ENCODE measurements around the gene FUT9. TPM values are rescaled to one million over a fixed set of nuclear protein-coding genes. Genes with fewer than 3 reads are reported as not detected.

Gene FUT9
- total RNA-seq, 1 experiment from 2014 or later, result 0.04 TPM

- ATAC-seq (no peak), DNase-seq (no peak)
- Histone ChIP-seq H3K9me2 (replicated peaks; ENCODE audit: low read length) (no peaks in the 10 kb centered on the region), H3K9ac (ENCODE audit: low read length) (no peak overlapping the region), H3K36me3 (ENCODE audit: low read depth, low read length) (no peaks in the 10 kb centered on the region), H3K9me3 (ENCODE audit: low read length) (no peaks in the 10 kb centered on the region), H3F3A (ENCODE audit: low read length, unreplicated experiment) (no peaks in the 10 kb centered on the region), H3K4me2 (ENCODE audit: low read length) (no peak overlapping the region), H3K27me3 (ENCODE audit: low read length) (no peaks in the 10 kb centered on the region), H4K20me1 (ENCODE audit: low read length) (no peaks in the 10 kb centered on the region), H2AFZ (ENCODE audit: low read length) (no peak overlapping the region), H3K79me2 (ENCODE audit: low read length) (no peaks in the 10 kb centered on the region), H3K4me3 (ENCODE audit: low read length) (no peak overlapping the region), H3K27ac (ENCODE audit: low read length) (no peak overlapping the region), H3K4me1 (ENCODE audit: insufficient read depth, low read length) (no peaks in the 10 kb centered on the region)
- TF ChIP-seq CTCF (conservative IDR thresholded peaks at IDR 0.05; ENCODE audit: low read depth, low read length), result no peak
- no peak for TF ChIP-seq EZH2 (IDR thresholded peaks at IDR 0.05; ENCODE audit: low read length, unreplicated experiment)
- TF ChIP-seq EZH2phosphoT487 (IDR thresholded peaks at IDR 0.05; ENCODE audit: borderline replicate concordance, low read length), result no peak
- ChIA-PET CTCF (no interaction called here), POLR2A (ENCODE audit: unreplicated experiment) (no interaction called here)
- no TSS peak for BruUV-seq (replicated peaks)
- intact Hi-C loops (cut with micrococcal nuclease), result no loop called here
Measured at GRCh38 chr6:96152114-96152708, 136.4 kb downstream of the FUT9 start.

- Histone ChIP-seq H3K79me2 (ENCODE audit: low read length) (no peaks in the 10 kb centered on the region), H3K9ac (ENCODE audit: low read length) (no peak overlapping the region), H3K9me2 (replicated peaks; ENCODE audit: low read length) (no peaks in the 10 kb centered on the region), H3K4me1 (ENCODE audit: insufficient read depth, low read length) (no peaks in the 10 kb centered on the region), H2AFZ (ENCODE audit: low read length) (no peak overlapping the region), H3K27ac (ENCODE audit: low read length) (no peak overlapping the region), H3K36me3 (ENCODE audit: low read depth, low read length) (no peaks in the 10 kb centered on the region), H3K4me2 (ENCODE audit: low read length) (no peak overlapping the region), H3K9me3 (ENCODE audit: low read length) (no peaks in the 10 kb centered on the region), H4K20me1 (ENCODE audit: low read length) (no peaks in the 10 kb centered on the region), H3K27me3 (ENCODE audit: low read length) (no peaks in the 10 kb centered on the region), H3F3A (ENCODE audit: low read length, unreplicated experiment) (no peaks in the 10 kb centered on the region), H3K4me3 (ENCODE audit: low read length) (no peak overlapping the region)
- CTCF ChIA-PET, result no interaction called here
- POLR2A ChIA-PET (ENCODE audit: unreplicated experiment), result interaction anchor here (0.5 kb wide), 1 partner anchor 45 kb away, joined by 3 read pairs; no protein-coding TSS in a partner anchor
- TF ChIP-seq EZH2 (IDR thresholded peaks at IDR 0.05; ENCODE audit: low read length, unreplicated experiment) (no peak), CTCF (conservative IDR thresholded peaks at IDR 0.05; ENCODE audit: low read depth, low read length) (peak; percentile 35; the same call in 1 of the 2 replicates)
- intact Hi-C loops (cut with micrococcal nuclease), result no loop called here
- ATAC-seq (no peak), DNase-seq (peak; percentile 29)
- no TSS peak for BruUV-seq (replicated peaks)
Measured at GRCh38 chr6:96153775-96154174, 138.0 kb downstream of the FUT9 start.

- ATAC-seq (no peak), DNase-seq (no peak)
- no peaks in the 10 kb centered on the region for H3F3A ChIP-seq (ENCODE audit: low read length, unreplicated experiment)
Measured at GRCh38 chr6:96156425-96156824, 140.7 kb downstream of the FUT9 start.

More at GRCh38 chr6:96156425-96156824, 140.7 kb downstream of the FUT9 start:
- CTCF ChIA-PET, result no interaction called here
- Histone ChIP-seq H3K4me1 (ENCODE audit: insufficient read depth, low read length) (no peaks in the 10 kb centered on the region), H3K4me2 (ENCODE audit: low read length) (peak overlapping the region; percentile 79), H3K27ac (ENCODE audit: low read length) (no peak overlapping the region), H3K36me3 (ENCODE audit: low read depth, low read length) (no peaks in the 10 kb centered on the region), H3K4me3 (ENCODE audit: low read length) (peak overlapping the region; percentile 57; the same call in 1 of the 2 replicates), H3K79me2 (ENCODE audit: low read length) (no peaks in the 10 kb centered on the region), H3K9me3 (ENCODE audit: low read length) (no peaks in the 10 kb centered on the region), H4K20me1 (ENCODE audit: low read length) (no peaks in the 10 kb centered on the region), H2AFZ (ENCODE audit: low read length) (peak overlapping the region; percentile 59; the same call in 1 of the 2 replicates), H3K27me3 (ENCODE audit: low read length) (no peaks in the 10 kb centered on the region), H3K9ac (ENCODE audit: low read length) (no peak overlapping the region), H3K9me2 (replicated peaks; ENCODE audit: low read length) (no peaks in the 10 kb centered on the region)
- POLR2A ChIA-PET (ENCODE audit: unreplicated experiment), result no interaction called here
- BruUV-seq (replicated peaks), result no TSS peak
- intact Hi-C loops (cut with micrococcal nuclease), result no loop called here
- no peak for TF ChIP-seq CTCF (conservative IDR thresholded peaks at IDR 0.05; ENCODE audit: low read depth, low read length)
- no peak for TF ChIP-seq EZH2 (IDR thresholded peaks at IDR 0.05; ENCODE audit: low read length, unreplicated experiment)
- TF ChIP-seq EZH2phosphoT487 (IDR thresholded peaks at IDR 0.05; ENCODE audit: borderline replicate concordance, low read length), result no peak

Data from PC-3 (cell line).